AML-193 (cell line): ENCODE data around the gene GRIK4.

Experiments
- DNase-seq, 2 experiments: peaks; one replicate each; lab custom pipeline; 2025; lab: John Stamatoyannopoulos, UW

GRIK4 gene

DNA sequence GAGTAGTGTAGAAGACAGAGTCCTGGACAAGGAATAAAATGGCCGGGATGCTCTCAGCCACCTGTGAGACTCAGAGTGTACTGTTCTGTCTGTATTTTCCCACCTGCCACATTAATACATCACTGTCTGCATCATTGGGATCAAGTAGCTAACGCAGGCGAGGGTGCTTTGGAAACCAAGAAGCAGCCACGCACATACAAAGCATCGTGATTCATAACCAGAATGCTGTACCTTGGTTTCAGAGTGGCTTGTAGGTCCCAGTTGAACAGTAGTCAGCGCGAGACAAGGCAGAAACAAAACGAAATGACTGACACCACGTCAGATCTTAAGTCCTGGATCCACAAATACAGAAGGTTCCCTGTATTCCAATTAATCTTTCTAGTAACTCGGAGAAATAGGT lies 198.3 kb downstream of the GRIK4 start:
- no peak for DNase-seq

DNA sequence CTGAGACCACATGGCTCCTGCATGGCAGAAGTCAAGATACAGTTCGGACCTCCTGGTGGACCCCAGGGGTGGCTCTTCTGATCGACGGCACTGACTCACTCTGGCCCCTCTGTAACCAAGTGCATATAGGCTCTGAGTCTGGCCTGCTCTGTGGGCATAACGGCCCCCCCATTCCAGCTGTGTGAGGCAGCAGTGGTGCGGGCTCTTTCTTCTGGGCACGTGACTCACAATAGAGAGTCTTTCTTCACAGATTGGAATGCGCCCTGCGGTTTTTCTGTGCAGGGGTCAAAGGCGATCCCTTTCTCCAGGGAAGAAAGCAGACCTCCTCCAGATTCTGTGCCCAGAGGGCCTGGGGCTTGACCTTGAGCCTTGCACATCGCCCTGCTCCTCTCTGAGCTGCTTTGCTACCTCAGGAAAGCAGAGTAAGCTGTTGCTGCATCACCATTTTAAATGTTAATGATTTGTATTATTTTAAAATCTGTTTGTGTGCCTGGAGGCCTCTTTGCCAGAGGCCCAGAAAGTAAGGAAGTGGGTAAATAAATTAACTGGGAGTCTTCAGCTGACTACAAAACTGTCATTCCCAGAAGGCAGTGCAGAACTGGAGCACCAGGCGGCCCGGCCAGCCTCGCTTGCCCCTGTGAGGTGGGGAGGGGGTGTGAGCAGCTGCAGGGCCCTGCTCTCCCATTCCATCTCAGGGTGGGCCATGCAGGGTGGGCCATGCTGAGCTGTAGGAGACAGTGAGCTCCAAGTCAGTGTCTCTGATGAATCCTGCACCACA lies 199.0 kb downstream of the GRIK4 start:
- DNase-seq = no peak

DNA sequence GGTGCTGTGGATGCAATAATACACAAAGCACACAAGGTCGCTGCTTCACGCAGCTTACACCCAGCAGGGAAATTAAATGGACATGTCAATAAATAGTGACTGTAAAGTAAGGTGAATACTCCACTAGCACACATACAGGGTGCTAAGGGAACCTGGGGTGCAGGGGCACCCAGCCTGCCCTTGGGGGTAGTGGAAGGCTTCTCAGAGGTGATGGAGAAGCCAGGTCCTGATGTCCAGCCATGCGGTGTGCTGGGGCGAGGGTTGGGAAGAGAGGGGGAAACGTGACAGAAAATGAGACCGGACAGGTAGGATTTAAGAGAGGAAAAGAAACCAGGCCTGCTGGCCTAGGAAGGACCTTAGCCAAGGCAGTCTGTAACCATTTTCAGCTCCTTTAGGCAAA lies 200.5 kb downstream of the GRIK4 start:
- DNase-seq = no peak

DNA sequence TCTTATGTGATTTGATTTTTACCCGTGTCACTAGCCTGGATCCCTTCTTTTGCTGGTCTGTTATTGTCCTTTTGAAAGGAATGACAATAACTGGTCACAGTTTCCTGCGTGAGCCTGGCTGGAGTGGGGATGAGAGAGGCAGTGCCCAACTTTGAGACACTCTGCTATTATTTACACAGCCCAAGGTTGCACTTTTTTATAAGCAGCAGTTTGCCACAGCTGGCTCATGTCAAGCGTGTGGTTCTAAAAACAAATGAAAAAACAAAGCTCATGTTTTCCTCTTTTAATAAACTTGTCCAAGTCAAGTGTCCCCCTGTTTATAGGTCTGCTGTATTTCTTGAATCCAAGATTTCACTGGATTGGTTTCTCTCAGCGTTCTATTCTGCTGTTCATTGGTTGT lies 201.3 kb downstream of the GRIK4 start:
- DNase-seq = no peak

DNA sequence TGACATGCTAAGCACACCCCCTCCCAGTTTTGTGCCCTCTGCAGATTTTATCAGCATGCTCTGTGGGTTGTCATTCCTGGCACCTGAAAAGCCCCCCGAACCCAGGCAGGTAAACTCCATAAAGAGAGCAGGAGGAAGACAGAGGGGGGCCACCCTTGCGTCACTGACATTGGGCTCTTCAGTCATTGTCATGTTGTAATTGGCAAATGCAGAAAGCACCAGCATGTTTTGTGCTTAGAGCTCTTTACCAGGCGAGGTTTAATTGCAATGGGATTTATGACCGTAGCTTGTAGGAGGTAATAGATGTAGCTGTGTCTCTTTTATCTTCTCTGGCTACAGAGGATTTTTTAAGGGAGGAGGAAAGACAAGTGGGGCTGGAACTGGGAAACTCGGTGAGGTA lies 201.7 kb downstream of the GRIK4 start:
- DNase-seq = no peak

DNA sequence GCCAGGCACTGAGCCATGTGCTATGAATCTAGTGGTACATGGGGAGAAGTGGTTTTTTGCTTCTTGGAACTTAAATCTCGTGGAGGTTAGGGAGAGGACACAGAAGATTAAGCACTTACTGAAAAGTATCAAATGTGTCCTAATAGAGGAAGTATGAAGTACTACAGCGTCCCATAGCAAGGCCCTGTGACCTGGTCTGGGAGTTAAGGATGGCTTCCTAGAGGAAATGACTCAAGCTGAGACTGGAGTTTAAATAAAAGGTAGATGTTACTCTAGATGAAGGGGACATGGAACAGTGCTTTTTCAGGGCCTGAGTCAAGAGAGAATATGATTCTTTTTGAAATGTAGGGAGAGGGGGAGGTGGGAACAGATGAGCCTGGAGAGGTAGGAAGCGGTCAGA lies 202.9 kb downstream of the GRIK4 start:
- DNase-seq = no peak

DNA sequence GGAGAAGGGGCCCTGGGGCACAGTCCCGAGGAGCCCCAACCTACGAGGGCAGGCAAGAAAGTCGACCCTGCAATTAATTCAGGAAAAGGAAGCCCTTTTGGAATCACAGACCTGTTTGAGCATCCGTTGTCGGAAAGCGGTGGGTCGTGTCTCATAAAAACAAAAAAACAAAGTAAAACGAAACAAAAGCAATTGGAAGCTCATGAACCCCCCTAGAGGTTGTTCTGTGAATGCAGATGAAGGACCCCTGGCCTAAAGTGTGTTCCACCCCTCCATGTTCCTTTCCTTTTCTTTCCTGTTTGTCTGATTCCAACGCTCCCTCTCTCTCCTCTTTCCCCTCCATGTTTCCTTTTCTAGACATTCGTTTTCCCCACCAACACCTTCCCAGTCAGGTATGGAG lies 203.7 kb downstream of the GRIK4 start:
- no peak for DNase-seq

DNA sequence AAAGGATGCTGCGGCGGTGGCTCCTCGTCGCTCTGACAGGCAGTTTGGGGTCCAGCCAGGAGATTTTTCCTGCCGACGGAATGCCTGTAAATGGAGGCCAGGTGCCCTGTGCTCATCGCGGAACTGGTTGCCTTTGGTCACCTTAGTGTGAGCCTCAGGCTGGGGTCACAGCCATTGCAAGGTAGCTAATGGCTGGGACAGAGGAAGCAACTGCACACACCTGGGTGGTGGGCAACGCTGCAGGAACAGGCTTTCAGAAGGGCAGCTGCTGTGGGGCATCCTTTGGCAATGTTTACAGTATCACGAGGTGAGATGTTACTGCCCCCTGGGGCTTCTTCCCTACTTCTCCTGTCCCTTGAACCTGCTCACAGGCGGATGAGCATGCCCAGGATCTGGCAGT lies 205.5 kb downstream of the GRIK4 start:
- DNase-seq = no peak

DNA sequence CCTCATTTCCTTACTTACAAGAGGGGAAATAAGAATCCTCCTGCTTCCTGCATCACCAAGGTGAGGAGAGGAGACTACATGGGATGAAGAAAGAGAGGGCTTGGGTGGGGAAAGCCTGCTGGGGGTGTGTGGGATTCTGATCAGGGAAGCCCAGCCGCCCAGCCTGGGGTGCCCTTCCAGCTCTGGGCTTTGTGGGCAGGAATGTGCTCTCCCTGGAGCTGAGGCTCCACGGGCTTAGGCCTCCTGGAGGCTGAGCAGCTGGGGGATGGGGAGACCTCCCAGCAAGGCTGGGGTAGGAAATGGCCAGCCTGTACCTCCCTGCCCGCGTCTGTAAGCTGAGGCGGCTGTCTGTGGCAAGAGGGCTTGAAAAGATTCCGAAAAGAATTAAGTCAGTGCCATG lies 206.1 kb downstream of the GRIK4 start:
- no peak for DNase-seq

DNA sequence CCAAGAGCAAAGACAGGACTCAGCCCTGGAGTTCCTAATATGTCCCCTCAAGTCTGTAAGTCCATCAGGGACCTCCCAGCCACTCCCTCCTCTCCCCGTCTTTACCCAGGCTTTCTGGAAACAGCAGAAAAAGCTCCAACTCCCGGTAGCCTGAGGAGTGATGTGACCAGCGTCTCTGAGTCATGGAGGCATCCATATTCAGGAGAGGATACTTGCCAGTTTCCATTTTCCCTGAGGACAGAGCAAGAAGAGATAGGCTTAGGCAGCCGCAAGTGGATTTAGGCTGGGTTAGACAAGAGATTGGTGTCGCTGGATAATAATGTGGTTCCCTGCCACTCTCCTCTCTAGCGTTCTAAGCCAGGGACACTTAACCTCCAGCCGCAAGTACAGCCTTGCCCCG lies 206.6 kb downstream of the GRIK4 start:
- no peak for DNase-seq

DNA sequence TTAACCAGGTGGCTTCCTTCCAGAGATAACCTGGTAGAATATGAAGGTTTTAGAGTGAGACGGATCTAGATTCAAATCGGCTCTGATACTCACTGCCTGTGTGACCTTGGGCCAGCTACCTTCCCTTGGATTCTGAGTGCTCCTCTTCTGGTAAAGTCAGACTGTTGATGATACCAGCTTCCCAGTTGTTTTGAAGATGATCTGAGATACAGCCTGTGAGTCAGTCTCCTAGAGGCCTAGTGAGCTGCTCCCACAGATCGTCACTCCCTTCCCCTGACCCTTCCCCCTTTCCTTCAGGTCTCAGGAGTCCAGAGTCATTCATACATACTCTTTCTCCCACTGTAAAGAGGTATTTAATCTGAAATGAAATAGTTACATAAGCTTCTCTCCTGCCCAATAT lies 207.8 kb downstream of the GRIK4 start:
- DNase-seq = no peak

DNA sequence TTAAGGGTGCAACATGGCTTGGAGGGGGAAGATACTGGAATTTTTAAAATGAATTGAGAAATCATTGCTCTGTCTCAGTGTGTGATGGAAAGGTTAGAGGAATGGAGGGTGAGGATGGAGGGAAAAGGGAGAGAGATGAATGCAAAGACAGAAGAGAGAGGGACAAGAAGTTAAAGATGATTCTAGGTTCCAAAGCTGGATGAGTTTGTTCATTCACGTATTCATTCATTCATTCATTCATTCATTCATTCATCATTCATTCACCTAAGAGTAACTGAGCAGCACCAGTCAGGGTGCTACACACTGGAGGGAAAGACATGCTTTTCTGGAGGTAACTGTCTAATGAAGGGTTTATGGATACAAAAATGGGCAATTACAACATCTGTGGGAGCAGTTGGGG lies 209.2 kb downstream of the GRIK4 start:
- no peak for DNase-seq

DNA sequence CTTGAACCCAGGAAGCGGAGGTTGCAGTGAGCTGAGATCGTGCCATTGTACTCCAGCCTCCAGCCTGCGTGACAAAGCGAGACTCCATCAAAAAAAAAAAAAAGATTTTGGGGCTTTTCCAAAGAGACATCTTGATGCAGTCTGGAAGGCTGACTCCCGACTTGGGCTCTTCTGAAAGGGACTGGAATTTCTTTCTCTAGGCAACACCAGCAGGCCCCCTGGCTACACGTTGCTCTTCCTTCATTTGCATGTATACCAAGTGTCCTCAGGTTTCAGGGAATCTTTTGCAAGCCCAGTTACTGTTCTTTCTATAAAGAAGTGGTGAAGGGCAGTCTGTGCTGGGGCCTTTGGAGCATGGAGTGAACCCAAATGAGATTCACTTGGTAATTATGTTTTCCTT lies 211.0 kb downstream of the GRIK4 start:
- DNase-seq = no peak

DNA sequence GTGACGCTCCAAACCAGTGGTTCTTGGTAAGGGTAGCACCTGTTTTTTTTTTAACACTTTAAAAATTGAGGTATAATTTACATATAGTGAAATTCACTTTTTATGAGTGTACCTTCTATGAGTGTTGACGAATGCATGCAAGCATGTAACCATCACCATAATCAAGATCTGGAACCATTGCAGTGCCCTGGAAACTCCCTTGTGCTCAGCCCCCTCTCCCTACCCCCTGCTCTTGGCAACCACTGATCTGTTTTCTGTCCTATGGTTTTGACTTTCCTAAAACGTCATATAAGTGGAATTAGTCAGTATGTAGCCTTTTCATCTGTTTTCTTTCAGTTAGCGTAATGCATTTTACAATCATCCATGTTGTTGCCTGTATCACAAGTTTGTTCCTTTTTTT lies 212.2 kb downstream of the GRIK4 start:
- DNase-seq = no peak

DNA sequence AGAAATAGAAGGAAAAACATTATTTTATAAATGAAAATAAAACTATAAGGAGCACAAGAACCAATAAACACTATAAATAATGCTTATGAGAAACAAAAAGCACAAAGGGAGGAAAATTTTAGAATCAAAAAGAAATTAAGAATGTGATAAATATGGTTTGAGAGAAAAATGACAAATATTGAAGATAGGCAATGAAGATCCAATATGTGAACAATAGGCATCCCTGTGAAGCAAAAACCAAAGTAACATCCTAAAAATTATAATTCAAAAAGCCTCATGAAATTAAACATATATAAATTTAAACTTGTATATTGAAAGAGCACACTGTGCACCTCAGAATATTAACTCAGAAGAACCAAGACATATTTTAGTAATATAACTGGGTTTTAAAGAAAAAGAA lies 216.2 kb downstream of the GRIK4 start:
- no peak for DNase-seq

DNA sequence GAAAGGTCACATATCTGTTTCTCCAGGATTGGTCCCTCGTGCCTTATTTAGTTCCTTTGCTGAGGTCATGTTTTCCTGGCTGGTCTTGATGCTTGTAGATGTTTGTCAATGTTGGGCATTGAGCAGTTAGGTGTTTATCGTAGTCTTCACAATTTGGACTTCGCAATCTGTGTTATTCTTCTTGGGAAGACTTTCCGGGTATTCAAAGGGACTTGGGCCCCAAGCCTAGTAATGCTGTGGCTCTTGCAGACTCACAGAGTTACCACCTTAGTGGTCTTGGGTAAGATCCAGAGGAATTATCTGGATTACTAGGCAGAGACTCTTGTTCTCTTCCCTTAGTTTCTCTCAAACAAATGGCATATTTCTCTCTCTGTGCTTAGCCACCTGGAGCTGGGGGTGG lies 223.5 kb downstream of the GRIK4 start:
- DNase-seq = no peak

DNA sequence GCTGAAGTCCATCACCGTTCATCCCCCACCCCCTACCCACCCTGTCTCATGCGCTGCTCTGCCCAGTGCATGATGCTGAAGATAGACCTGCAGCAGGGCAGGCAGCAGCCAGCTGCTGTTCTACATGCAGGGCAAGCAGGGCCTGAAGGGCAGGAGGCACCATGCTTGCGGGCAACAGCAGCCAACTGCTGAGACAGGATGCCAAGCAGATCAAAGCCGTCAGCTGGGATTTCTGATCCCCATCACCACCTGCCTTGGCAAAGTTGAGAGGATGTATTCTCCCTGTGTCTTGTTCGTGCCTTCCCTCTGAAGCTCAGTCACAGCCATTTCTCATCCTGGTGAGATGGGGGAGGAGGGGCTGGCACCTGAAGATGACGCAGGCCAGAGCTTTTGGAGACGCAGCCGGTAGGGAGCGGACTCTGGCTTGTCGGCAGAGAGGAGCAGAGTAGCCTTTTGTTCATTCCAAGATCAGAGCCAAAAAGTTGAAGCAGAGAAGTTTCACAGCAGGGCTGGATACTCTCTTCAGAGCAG lies 227.0 kb downstream of the GRIK4 start:
- DNase-seq = no peak

DNA sequence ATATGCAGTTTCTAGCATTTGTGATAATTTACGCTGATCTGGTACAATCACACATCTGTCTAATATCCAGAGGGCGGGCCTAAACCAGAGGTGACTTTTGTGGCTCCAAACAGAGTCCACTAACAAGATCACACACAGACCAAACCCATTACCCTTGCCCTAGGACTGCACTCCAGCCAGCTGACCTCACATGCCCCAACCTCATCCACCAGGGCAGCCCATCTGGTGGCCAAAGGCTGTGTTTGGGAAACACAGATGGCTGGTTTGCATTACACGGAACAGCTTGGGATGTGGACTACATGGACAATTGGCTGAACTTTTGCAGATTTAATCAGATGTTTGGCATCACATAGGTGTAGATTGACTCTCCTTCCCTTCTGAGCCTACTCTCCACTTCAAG lies 228.2 kb downstream of the GRIK4 start:
- DNase-seq = no peak

DNA sequence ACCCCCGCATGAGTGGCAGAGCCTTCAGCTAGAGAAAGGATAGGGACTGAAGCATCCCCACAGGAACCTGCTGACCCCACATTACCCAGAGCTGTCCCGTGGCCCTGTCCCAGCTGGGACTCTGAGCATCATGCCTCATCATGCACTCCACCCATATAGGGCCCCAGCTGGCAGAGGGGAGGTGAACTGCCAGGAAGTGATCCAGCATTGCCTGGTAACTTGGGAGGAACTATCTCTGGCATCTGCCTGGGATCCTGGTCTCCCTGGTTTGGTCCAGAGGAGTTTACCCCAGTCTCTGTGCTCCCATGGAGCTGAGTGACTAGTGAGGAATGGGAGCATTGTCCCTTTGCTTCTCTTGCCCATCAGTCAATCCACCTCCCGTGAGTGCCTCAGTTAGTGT lies 228.8 kb downstream of the GRIK4 start:
- DNase-seq = no peak

DNA sequence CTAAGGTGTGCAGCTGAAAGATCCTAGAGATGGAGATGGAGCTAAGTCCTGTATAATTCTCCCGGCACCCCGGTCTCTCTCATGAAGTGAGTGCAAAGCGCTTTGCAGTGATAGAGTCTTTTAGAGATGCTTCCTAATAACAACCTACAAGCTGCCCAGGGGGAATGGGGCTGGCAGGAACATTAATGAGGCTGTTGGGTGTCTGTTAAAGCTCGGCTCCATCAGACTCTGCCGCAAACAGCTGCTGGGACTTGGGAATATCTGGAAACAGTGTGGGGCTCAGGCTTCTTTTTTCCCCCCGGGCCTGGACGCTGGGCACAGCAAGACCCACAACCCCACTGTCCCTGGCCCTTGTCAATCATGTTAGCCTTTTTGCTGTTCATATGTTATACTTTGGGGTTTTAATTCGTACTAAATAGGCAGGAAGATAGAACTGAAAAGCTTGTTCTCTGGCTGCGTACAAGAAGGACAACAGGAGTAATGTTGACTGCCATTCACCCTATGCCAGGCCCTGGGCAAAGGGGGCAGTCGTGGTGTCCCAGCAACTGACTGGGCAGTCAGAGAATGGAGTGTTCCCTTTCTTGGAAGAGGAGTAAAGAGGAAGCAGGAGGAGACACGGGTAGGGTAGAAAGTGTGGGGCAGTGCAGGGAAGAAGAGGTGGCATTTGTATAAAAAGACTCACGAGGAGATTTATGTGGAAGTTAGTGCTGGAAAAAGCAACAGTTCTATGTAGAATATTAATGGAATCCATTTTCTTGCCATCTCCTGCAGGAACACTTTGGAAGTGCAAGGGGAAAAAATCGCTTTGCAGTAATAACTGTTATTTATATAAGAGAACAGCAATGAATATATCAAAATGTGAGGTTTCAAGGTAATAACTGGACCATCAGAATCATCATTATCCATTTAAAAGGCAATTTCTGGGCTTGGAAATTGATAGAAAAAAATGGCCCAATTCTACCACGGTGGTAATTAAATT lies 232.8 kb downstream of the GRIK4 start:
- DNase-seq = no peak

DNA sequence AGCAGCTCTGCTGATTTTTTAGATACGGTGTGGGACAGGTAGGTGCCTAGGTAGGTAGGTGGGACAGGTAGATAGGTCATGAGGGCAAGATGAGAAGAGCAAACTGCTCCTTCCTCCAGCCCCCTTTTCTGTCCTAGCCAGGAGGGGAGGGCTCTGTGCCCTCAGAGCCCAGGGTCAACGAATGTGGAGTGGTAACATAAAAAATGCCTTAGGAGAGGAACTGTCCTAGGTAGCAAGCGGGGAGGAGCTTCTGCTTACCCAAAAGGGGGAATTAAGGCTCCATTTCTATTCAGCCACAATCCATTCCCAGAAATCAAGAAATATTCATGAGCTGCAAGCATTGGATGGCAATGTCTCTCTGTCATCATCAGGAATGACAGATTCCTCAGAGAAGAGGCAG lies 234.8 kb downstream of the GRIK4 start:
- no peak for DNase-seq

DNA sequence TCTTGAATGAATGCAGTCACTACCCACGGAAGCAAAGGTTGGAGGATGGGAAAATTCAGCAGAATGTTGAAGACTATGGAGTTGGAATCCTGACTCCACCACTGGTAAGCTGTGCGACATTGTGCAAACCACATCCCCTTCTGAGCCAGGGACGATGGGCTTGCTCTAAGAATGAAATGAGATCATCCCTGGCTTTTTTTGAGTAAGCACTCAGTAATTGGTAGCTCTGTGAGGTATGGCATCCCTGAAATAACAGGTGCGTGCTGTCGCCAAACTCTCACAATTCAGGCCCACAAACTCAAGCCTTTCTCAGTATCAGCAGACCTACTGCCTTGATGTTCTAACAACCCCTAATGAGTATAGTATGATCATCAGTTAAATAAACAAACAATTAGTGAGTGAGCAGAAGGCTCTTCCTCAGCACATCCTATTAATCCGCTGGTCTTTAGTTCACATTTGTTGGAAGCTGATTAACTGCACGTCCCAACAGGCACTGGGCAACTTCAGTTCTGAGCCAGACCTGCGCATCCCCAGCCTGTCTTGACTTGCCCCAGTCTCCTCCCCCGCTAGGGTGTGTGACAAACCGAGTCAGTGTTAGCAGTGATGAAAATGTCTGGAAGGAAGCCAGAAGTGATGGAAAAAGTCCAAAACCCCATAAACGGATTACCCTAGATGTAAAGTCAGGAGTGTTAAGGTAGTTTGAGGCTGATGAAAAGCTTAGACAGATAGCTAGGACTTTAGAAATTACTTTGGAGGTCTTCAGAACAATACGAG lies 235.5 kb downstream of the GRIK4 start:
- DNase-seq = no peak
